A549 (cell line): ENCODE results near the gene THY1. TPM values are rescaled to one million over a fixed set of nuclear protein-coding genes. Genes with fewer than 3 reads are reported as not detected.
"Not testable (repeated sequence)": the region's sequence is repeated elsewhere in the genome, so short reads cannot be mapped to it uniquely, and the experiment has no call there.

Experiments used
- ATAC-seq, 2 experiments: fragments of 200-7000 bp in 1 of 2; fragments of >200 bp in 1 of 2; cut with Nextera tagmentation in 1 of 2; cut with Tn5 transposase in 1 of 2; 3 replicates each; pipeline versions ENCODE4 v1.8.0 to v1.9.1; 2018 to 2020; ENCODE audit warnings: mild to moderate bottlenecking in 1 of 2, moderate library complexity in 1 of 2
- CTCF ChIA-PET: fragments of 300-600 bp; sonication (Branson Sonifier 250); formaldehyde crosslinking; extraction: SDS; loops from one replicate; lab custom pipeline; 2021; ENCODE audit warnings: antibody characterized with exemption, inconsistent platforms; lab: Yijun Ruan, JAX
- POLR2A ChIA-PET: fragments of 350-600 bp; formaldehyde crosslinking; extraction: SDS; loops from one replicate; lab custom pipeline; 2021; ENCODE audit warnings: antibody characterized with exemption, inconsistent platforms; lab: Yijun Ruan, JAX
- DNase-seq, 2 experiments: peaks; one replicate each; pipeline versions ENCODE4 v3.0.0 to v3.0.0-alpha.2; 2011 to 2016; ENCODE audit warnings: low read depth in 1 of 2, low spot score in 1 of 2
- FAIRE-seq: peaks from 2 replicates; lab custom pipeline; 2011; peaks lifted over from hg19 to GRCh38; lab: Jason Lieb, UNC
- H3K27ac ChIP-seq, 2 experiments: fragments of >200 bp; sonication (Bioruptor Twin); formaldehyde crosslinking; 3 replicates each; pipeline ENCODE4 v1.5.1; 2016 to 2017
- H3K4me1 ChIP-seq: fragments of >200 bp; sonication (Bioruptor Twin); formaldehyde crosslinking; 3 replicates; pipeline ENCODE4 v1.6.1; 2016
- H3K4me2 ChIP-seq: fragments of >200 bp; sonication (Bioruptor Twin); formaldehyde crosslinking; 3 replicates; pipeline ENCODE4 v1.6.1; 2016
- H3K4me3 ChIP-seq: fragments of >200 bp; sonication (Bioruptor Twin); formaldehyde crosslinking; 3 replicates; pipeline ENCODE4 v1.5.1; 2016
- H3K9me3 ChIP-seq: fragments of >200 bp; sonication (Bioruptor Twin); formaldehyde crosslinking; 3 replicates; pipeline ENCODE4 v1.6.1; 2016
- BHLHE40 ChIP-seq: IDR thresholded peaks from 2 replicates; pipeline ENCODE4 v1.6.1; 2012; ENCODE audit warnings: low read depth, low read length, inconsistent platforms
- CHD2 ChIP-seq: fragments of 150-350 bp; IDR thresholded peaks from 2 replicates; pipeline ENCODE4 v1.6.1; 2014; ENCODE audit warnings: low read length; ENCODE audit not compliant: partially characterized antibody
- EHF ChIP-seq: fragments of 250-450 bp; sonication (Bioruptor Pico); IDR thresholded peaks from 2 replicates; pipeline ENCODE4 v1.5.0; 2020; ENCODE audit warnings: mild to moderate bottlenecking
- EP300 ChIP-seq, 2 experiments: fragments of >200 bp; sonication (Bioruptor Twin); formaldehyde crosslinking; IDR thresholded peaks; 2 replicates in 1 of 2; 3 replicates in 1 of 2; pipeline ENCODE4 v1.6.1; 2016 to 2017
- FOXS1 ChIP-seq: fragments of 250-450 bp; sonication (Bioruptor Pico); IDR thresholded peaks from 2 replicates; pipeline ENCODE4 v1.5.0; 2020; ENCODE audit warnings: mild to moderate bottlenecking, moderate library complexity
- HDAC2 ChIP-seq: fragments of 200-600 bp; sonication (generic); IDR thresholded peaks from 2 replicates; pipeline ENCODE4 v1.6.1; 2016
- HEYL ChIP-seq: fragments of 250-450 bp; sonication (Bioruptor Pico); IDR thresholded peaks from 2 replicates; pipeline ENCODE4 v1.8.0; 2021; ENCODE audit warnings: mild to moderate bottlenecking, moderate library complexity
- HOXA7 ChIP-seq: fragments of 250-450 bp; sonication (Bioruptor Pico); IDR thresholded peaks from 2 replicates; pipeline ENCODE4 v1.5.0; 2020; ENCODE audit warnings: mild to moderate bottlenecking, moderate library complexity
- HOXB13 ChIP-seq: fragments of 250-450 bp; sonication (Bioruptor Pico); IDR thresholded peaks from 2 replicates; pipeline ENCODE4 v1.5.0; 2020; ENCODE audit warnings: low read depth, mild to moderate bottlenecking, moderate library complexity
- HOXB5 ChIP-seq: fragments of 250-450 bp; sonication (Bioruptor Pico); IDR thresholded peaks from 2 replicates; pipeline ENCODE4 v1.5.0; 2020; ENCODE audit warnings: mild to moderate bottlenecking, moderate library complexity
- JUNB ChIP-seq: fragments of >200 bp; sonication (Bioruptor Twin); formaldehyde crosslinking; IDR thresholded peaks from 2 replicates; pipeline ENCODE4 v1.6.1; 2016
- KDM5A ChIP-seq: fragments of 200-600 bp; sonication (generic); IDR thresholded peaks from 2 replicates; pipeline ENCODE4 v1.6.1; 2016; ENCODE audit warnings: antibody characterized with exemption, mild to moderate bottlenecking
- NFE2L2 ChIP-seq: fragments of 150-350 bp; conservative IDR thresholded peaks from 2 replicates; pipeline ENCODE4 v1.6.1; 2014; ENCODE audit warnings: low read length
- POLR2A ChIP-seq: IDR thresholded peaks from 2 replicates; pipeline ENCODE4 v1.6.1; 2012; ENCODE audit warnings: mild to moderate bottlenecking, low read length
- RCOR1 ChIP-seq: fragments of 150-350 bp; IDR thresholded peaks from 2 replicates; pipeline ENCODE4 v1.6.1; 2014; ENCODE audit warnings: antibody characterized with exemption, low read length, low read depth
- RFX5 ChIP-seq: fragments of 450-650 bp; IDR thresholded peaks from 2 replicates; pipeline ENCODE4 v1.7.1; 2014; ENCODE audit warnings: antibody characterized with exemption, mild to moderate bottlenecking, moderate library complexity
- SREBF2 ChIP-seq: fragments of 450-650 bp; IDR thresholded peaks from 2 replicates; pipeline ENCODE4 v1.6.1; 2014; ENCODE audit warnings: mild to moderate bottlenecking, moderate library complexity
- TFCP2L1 ChIP-seq: fragments of 250-450 bp; sonication (Bioruptor Pico); IDR thresholded peaks from 2 replicates; pipeline ENCODE4 v1.5.0; 2021; ENCODE audit warnings: mild to moderate bottlenecking
- ZNF302 ChIP-seq: fragments of 250-450 bp; sonication (Bioruptor Pico); IDR thresholded peaks from 2 replicates; pipeline ENCODE4 v1.9.0; 2021; ENCODE audit warnings: inconsistent platforms, mild to moderate bottlenecking, moderate library complexity
- ZSCAN20 ChIP-seq: fragments of 250-450 bp; sonication (Bioruptor Pico); IDR thresholded peaks from 2 replicates; pipeline ENCODE4 v1.8.0; 2022; ENCODE audit warnings: mild to moderate bottlenecking, moderate library complexity
- WGBS: methylation state at CpG from one replicate; pipeline ENCODE4 v1.1.6; 2017; ENCODE audit errors: missing lambda C conversion rate; 5-methylcytosine and 5-hydroxymethylcytosine counted together
- polyA plus RNA-seq, 4 experiments: library from polyadenylated mRNA; depleted of rRNA in 3 of 4; stranded (reverse); fragments of >200 nt; fragmentation: RNase III in 1 of 4; extraction: RNeasy Plus Mini Kit Qiagen cat#74134 plus additional on column Dnase treatment in 1 of 4; gene quantifications; 2 replicates in 3 of 4; 3 replicates in 1 of 4; pipeline ENCODE4 v1.2.3, GENCODE V29; 2011 to 2017
- TF ChIP-seq, protein P1 (sequence below): fragments of 450-650 bp; IDR thresholded peaks from 2 replicates; pipeline ENCODE4 v1.6.1; 2014; ENCODE audit warnings: antibody characterized with exemption
- TF ChIP-seq, protein P2 (sequence below): IDR thresholded peaks from 2 replicates; pipeline ENCODE4 v1.6.1; 2012
- TF ChIP-seq, protein P3 (sequence below): fragments of >200 bp; sonication (Bioruptor Twin); formaldehyde crosslinking; IDR thresholded peaks from 2 replicates; pipeline ENCODE4 v1.6.1; 2016

THY1 gene
- polyA plus RNA-seq, 2 of the 4 experiments (the other 2 are of a cell fraction) = 7.1 to 19.9 TPM

DNA sequence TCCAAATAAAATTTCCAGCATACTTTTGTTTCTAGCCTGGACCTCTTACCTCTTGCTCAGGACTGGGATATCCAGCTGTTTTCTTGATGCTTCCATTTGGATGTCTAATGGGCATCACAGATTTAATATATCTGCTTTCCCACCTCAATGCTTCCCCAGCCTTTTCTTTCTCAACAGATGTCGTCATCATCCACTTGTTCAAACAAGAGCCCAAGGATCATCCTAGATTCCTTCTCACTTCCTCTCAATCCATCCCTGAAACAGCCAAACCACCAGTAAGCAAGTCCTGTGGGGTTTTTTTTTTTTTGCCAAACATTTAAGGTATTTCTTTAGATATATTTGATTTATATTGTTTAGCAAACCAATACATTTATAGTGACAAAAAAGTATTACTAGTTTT lies 12.5 kb downstream of the THY1 start:
- DNase-seq (no peak), ATAC-seq (no peak), FAIRE-seq (no peak)
- ChIA-PET POLR2A (no interaction called here), CTCF (interaction anchor here (0.6 to 1.3 kb wide), 2 partner anchors 12 to 231 kb away, joined by 3 read pairs; partner anchors contain the start of gene THY1)
- WGBS = 67% methylated on average over 1 of the region's 1 CpG
- Histone ChIP-seq H3K4me1 (no peaks in the 10 kb centered on the region), H3K27ac (no peak overlapping the region), H3K4me2 (no peak overlapping the region), H3K4me3 (no peak overlapping the region), H3K9me3 (no peaks in the 10 kb centered on the region)
- TF ChIP-seq HOXB5 (CRISPR knock-in tag) = no peak
- TF ChIP-seq SREBF2 = no peak
- TF ChIP-seq, protein P1, sequence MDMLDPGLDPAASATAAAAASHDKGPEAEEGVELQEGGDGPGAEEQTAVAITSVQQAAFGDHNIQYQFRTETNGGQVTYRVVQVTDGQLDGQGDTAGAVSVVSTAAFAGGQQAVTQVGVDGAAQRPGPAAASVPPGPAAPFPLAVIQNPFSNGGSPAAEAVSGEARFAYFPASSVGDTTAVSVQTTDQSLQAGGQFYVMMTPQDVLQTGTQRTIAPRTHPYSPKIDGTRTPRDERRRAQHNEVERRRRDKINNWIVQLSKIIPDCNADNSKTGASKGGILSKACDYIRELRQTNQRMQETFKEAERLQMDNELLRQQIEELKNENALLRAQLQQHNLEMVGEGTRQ = no peak
- TF ChIP-seq ZSCAN20 (CRISPR knock-in tag) = no peak
- TF ChIP-seq EHF = no peak
- no peak for TF ChIP-seq NFE2L2
- TF ChIP-seq, protein P2, sequence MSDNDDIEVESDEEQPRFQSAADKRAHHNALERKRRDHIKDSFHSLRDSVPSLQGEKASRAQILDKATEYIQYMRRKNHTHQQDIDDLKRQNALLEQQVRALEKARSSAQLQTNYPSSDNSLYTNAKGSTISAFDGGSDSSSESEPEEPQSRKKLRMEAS = no peak
- TF ChIP-seq, protein P3, sequence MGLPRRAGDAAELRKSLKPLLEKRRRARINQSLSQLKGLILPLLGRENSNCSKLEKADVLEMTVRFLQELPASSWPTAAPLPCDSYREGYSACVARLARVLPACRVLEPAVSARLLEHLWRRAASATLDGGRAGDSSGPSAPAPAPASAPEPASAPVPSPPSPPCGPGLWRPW = no peak
- TF ChIP-seq CHD2 = no peak

DNA sequence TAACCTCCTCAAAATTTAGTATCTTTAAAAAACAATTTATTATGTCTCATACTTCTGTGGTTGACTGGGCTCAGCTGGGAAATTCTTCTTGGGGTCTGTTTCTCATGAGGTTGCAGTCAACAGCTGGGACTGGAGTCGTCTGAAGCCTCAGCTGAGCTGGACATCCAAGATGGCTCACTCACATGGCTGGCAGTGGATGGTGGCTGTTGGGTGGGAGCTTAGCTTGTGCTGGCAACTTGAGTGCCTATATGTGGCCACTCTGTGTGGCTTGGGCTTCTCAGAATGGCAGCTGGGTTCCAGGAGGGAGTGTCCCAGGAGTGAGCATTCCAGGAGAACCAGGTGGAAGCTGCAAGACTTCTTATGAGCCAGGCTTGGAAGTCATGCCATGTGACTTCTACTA lies 13.2 kb downstream of the THY1 start:
- no peak overlapping the region for H3K4me3 ChIP-seq
- ChIA-PET POLR2A (no interaction called here), CTCF (interaction anchor here (1.3 kb wide), 1 partner anchor 13 kb away, joined by 3 read pairs; the partner anchor contains the start of gene THY1)
- FAIRE-seq = no peak
- no peak for ATAC-seq
- TF ChIP-seq HOXA7 (CRISPR knock-in tag) = no peak
- TF ChIP-seq EP300 (IDR thresholded peaks at IDR 0.05) = no peak
- no peak for TF ChIP-seq EHF
- TF ChIP-seq ZNF302 = no peak
- TF ChIP-seq RCOR1 = no peak
- no peak for TF ChIP-seq JUNB
- TF ChIP-seq POLR2A = no peak
- TF ChIP-seq, protein P3 = no peak
- no peak for TF ChIP-seq HOXB13
- H3K9me3 ChIP-seq = no peaks in the 10 kb centered on the region
- DNase-seq = no peak
- H3K4me2 ChIP-seq = no peak overlapping the region
- WGBS = 50% methylated on average over 1 of the region's 1 CpG
- no peaks in the 10 kb centered on the region for H3K4me1 ChIP-seq
- H3K27ac ChIP-seq = no peak overlapping the region

DNA sequence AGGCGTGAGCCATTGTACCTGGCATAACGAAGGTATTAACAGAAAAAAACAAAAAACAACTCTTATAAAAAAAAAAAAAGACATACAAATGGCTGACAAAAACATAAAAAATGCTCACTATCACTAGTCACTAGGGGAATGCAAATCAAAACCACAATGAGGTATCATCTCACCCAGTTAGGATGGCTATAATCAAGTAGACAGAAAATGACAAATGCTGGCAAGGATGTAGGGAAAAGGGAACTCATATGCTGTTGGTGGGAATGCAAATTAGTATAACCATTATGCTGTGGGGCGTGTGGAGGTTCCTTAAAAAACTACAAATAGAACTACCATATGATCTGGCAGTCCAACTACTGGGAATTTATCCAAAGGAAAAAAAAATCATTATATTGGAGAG lies 17.0 kb downstream of the THY1 start:
- DNase-seq (no peak), FAIRE-seq (no peak), ATAC-seq (no peak)
- Histone ChIP-seq H3K4me1 (no peaks in the 10 kb centered on the region), H3K4me3 (no peak overlapping the region), H3K27ac (no peak overlapping the region), H3K4me2 (no peak overlapping the region), H3K9me3 (0 out of 3 replicates have a peak, but pooled peaks cover 3% of the 10 kb centered on the region)
- POLR2A ChIA-PET = no interaction called here
- WGBS = 75% methylated on average over 3 of the region's 3 CpGs
- TF ChIP-seq TFCP2L1 (CRISPR knock-in tag) (no peak), HDAC2 (no peak), HOXA7 (CRISPR knock-in tag) (no peak), KDM5A (no peak), RFX5 (no peak), BHLHE40 (no peak), NFE2L2 (no peak), EHF (no peak), FOXS1 (CRISPR knock-in tag) (no peak), HEYL (CRISPR knock-in tag) (no peak)
- CTCF ChIA-PET = no interaction called here

DNA sequence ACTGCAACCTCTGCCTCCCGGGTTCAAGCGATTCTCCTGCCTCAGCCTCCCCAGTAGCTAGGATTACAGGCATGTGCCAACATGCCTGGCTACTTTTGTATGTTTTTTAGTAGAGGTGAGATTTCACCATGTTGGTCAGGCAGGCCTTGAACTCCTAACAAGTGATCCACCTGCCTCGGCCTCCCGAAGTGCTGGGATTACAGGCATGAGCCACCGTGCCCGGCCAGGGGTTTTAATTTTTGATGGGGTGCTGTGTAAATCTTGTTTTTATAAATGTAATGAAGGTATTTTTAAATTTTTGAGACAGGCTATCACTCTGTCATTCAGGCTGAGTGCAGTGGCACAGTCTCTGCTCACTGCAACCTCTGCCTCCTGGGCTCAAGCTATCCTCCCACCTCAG lies 17.5 kb downstream of the THY1 start:
- DNase-seq, H3K4me1 ChIP-seq, H3K4me2 ChIP-seq, ATAC-seq, H3K27ac ChIP-seq, H3K9me3 ChIP-seq, POLR2A ChIA-PET, H3K4me3 ChIP-seq, FAIRE-seq: not testable (repeated sequence)
- WGBS = 81% methylated on average over 6 of the region's 6 CpGs
- CTCF ChIA-PET = interaction anchor here (0.9 to 1.3 kb wide), 2 partner anchors 58 to 69 kb away, joined by 3 read pairs; no protein-coding TSS in a partner anchor
